ENCODE results near the gene TRIM64C. TPM values are rescaled to one million over a fixed set of nuclear protein-coding genes. Genes with fewer than 3 reads are reported as not detected.
"Not testable (repeated sequence)": the region's sequence is repeated elsewhere in the genome, so short reads cannot be mapped to it uniquely, and the experiment has no call there.

Gene TRIM64C, protein sequence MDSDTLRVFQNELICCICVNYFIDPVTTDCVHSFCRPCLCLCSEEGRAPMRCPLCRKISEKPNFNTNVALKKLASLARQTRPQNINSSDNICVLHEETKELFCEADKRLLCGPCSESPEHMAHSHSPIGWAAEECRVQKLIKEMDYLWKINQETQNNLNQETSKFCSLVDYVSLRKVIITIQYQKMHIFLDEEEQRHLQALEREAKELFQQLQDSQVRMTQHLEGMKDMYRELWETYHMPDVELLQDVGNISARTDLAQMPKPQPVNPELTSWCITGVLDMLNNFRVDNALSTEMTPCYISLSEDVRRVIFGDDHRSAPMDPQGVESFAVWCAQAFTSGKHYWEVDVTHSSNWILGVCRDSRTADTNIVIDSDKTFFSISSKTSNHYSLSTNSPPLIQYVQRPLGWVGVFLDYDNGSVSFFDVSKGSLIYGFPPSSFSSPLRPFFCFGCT
- not detected for polyA plus RNA-seq
- long read RNA-seq, donor 1 = 0 reads
- long read RNA-seq, donor 2 = 0 reads
- long read RNA-seq, donor 3 = 0 reads
- long read RNA-seq, donor 4 = 0 reads
- long read RNA-seq, donor 5 = 0 reads
- long read RNA-seq, donor 6 = 0 reads
- long read RNA-seq, donor 7 = 0 reads
- long read RNA-seq, donor 8 = 0 reads
- long read RNA-seq, donor 9 = 0 reads
- long read RNA-seq, donor 10 = 0 reads

DNA sequence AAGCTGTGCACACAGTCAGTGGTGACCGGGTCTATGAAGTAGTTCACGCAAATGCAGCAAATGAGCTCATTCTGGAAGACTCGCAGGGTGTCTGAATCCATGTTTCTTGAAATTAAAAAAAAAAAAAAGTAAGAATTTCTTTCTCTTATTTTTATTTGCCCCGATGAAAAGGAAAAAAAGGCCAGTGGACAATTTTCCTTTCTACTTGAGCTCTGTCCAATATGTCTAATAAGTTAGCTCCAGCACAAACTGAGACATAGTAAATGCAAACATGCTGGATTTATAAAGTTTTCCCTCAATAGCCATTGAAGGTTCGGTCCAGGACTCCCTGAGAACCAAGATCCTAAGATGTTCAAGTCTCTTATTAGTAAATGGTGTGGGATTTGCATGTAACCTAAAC, at the start of gene TRIM64C:
Gene TRIM64C (minus strand): TSS at position 101 of the 400 bp plus-strand sequence. CDS start 0 bp downstream, at position 101.
- 78 to 84% (median 79%) methylated on average over 5 of the region's 5 CpGs for WGBS, 3 donors

DNA sequence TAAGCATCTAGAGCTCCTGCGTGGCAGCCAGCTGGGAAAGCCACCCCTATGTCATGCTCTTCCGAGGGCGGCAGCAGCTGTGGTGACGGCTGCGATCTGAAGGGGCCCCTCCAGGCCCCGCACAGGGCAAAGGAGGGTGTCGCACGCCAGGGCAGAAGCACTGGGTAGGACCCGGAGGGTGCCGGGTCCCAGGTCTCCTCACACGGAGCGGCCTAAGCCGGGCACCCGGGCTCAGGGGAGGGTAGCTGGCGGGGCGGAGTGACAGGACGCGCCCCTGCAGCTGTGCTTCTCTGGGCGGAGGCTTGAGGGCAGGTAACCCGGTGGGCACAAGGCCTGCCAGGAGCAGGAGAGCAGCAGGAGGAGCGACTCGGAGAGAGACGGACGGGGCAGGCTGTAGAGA, 43.4 kb upstream of the TRIM64C start:
- not testable (repeated sequence) for H3K4me1 ChIP-seq (ENCODE audit: control insufficient read depth in 3 of 3, insufficient read depth in 2 of 3, low read depth in 1 of 3, low read length in 2 of 3); H3K9me3 ChIP-seq (ENCODE audit: control insufficient read depth in 2 of 2, insufficient read depth in 1 of 2, low read depth in 1 of 2, low read length in 1 of 2); H3K27me3 ChIP-seq (ENCODE audit: control insufficient read depth in 3 of 3, insufficient read depth in 3 of 3, low read length in 3 of 3); H3K36me3 ChIP-seq (ENCODE audit: control insufficient read depth in 3 of 3, insufficient read depth in 2 of 3, low read depth in 1 of 3, low read length in 3 of 3); FAIRE-seq; H3K27ac ChIP-seq (ENCODE audit: low read depth in 1 of 3, low read length in 2 of 3); DNase-seq; H3K4me3 ChIP-seq (ENCODE audit: low read depth in 1 of 3, low read length in 3 of 3)
- 88 to 93% (median 89%) methylated on average over 16 to 24 of the region's 24 CpGs for WGBS, 3 donors

More for the DNA sequence above, at the start of gene TRIM64C:
- not testable (repeated sequence) for H3K27ac ChIP-seq (ENCODE audit: low read depth in 1 of 3, low read length in 2 of 3); DNase-seq; H3K36me3 ChIP-seq (ENCODE audit: control insufficient read depth in 3 of 3, insufficient read depth in 2 of 3, low read depth in 1 of 3, low read length in 3 of 3); H3K4me3 ChIP-seq (ENCODE audit: low read depth in 1 of 3, low read length in 3 of 3); H3K4me1 ChIP-seq (ENCODE audit: control insufficient read depth in 3 of 3, insufficient read depth in 2 of 3, low read depth in 1 of 3, low read length in 2 of 3); H3K27me3 ChIP-seq (ENCODE audit: control insufficient read depth in 3 of 3, insufficient read depth in 3 of 3, low read length in 3 of 3); H3K9me3 ChIP-seq (ENCODE audit: control insufficient read depth in 2 of 2, insufficient read depth in 1 of 2, low read depth in 1 of 2, low read length in 1 of 2)
- FAIRE-seq = peak; percentile 44

DNA sequence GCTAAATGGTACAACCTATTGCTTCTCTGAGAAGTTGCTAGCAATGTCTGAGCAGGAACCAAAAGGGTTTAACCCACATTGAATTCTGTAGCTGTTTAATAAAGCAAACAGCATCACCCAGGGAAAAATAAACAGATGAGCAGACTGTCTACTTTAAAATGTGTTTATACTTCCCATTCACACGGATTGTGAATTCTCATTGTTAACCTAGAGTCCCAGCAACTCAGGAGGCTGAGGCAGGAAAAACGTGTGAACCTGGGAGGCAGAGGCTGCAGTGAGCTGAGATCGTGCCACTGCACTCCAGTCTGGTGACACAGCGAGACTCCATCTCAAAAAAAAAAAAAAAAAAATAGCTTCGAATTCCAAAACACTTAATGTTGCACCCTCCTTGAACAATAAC, 11.0 kb upstream of the TRIM64C start:
- not testable (repeated sequence) for H3K4me3 ChIP-seq (ENCODE audit: low read depth in 1 of 3, low read length in 3 of 3); H3K4me1 ChIP-seq (ENCODE audit: control insufficient read depth in 3 of 3, insufficient read depth in 2 of 3, low read depth in 1 of 3, low read length in 2 of 3); H3K27me3 ChIP-seq (ENCODE audit: control insufficient read depth in 3 of 3, insufficient read depth in 3 of 3, low read length in 3 of 3); H3K27ac ChIP-seq (ENCODE audit: low read depth in 1 of 3, low read length in 2 of 3); H3K9me3 ChIP-seq (ENCODE audit: control insufficient read depth in 2 of 2, insufficient read depth in 1 of 2, low read depth in 1 of 2, low read length in 1 of 2); FAIRE-seq; DNase-seq; H3K36me3 ChIP-seq (ENCODE audit: control insufficient read depth in 3 of 3, insufficient read depth in 2 of 3, low read depth in 1 of 3, low read length in 3 of 3)
- WGBS, 3 donors = 63 to 76% (median 65%) methylated on average over 4 to 5 of the region's 5 CpGs

DNA sequence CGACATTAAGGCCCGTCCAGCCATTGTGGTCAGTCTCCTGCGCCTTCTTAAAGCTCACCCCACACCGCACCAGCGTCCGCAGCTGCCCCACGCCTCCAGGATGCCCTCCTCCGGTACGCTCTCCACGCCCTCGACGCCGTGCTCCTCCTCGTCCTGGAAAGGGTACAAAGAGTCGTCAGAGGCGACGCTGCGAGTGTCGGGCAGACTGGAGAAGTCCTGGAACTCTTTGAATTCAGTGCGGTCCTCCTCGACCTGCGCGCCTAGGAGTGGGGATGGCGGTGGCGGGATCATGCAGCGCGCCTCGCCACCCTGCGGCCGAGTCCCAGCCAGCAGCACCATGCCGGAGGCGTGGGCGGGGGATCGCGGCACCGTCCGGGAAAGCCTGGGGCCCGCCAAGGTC, 9.1 kb downstream of the TRIM64C start:
- not testable (repeated sequence) for DNase-seq; H3K9me3 ChIP-seq (ENCODE audit: control insufficient read depth in 2 of 2, insufficient read depth in 1 of 2, low read depth in 1 of 2, low read length in 1 of 2); FAIRE-seq; H3K4me1 ChIP-seq (ENCODE audit: control insufficient read depth in 3 of 3, insufficient read depth in 2 of 3, low read depth in 1 of 3, low read length in 2 of 3); H3K4me3 ChIP-seq (ENCODE audit: low read depth in 1 of 3, low read length in 3 of 3); H3K27ac ChIP-seq (ENCODE audit: low read depth in 1 of 3, low read length in 2 of 3); H3K27me3 ChIP-seq (ENCODE audit: control insufficient read depth in 3 of 3, insufficient read depth in 3 of 3, low read length in 3 of 3); H3K36me3 ChIP-seq (ENCODE audit: control insufficient read depth in 3 of 3, insufficient read depth in 2 of 3, low read depth in 1 of 3, low read length in 3 of 3)
- 63 to 78% (median 77%) methylated on average over 22 to 38 of the region's 38 CpGs for WGBS, 3 donors

DNA sequence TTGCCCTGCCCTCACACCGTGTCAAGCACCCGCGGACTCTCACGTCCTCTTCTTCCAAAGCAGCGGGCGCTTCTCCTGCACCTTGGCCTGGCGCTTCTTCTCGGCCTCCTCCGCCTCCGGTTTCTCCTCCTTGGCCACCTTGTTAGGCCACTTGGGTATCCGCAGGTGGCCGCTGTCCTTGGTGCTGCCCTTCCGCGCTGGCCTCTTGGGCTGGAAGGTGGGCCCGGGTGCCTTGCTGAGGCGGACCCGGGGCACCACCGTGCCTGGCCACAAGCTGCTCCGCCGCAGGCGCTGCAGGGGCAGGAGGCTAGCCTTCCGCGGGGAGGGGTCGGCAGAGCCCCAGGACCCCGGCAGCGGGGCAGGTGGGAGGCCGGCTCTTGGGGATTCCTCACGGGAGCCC, 10.7 kb downstream of the TRIM64C start:
- not testable (repeated sequence) for H3K36me3 ChIP-seq (ENCODE audit: control insufficient read depth in 3 of 3, insufficient read depth in 2 of 3, low read depth in 1 of 3, low read length in 3 of 3); H3K27ac ChIP-seq (ENCODE audit: low read depth in 1 of 3, low read length in 2 of 3); H3K4me1 ChIP-seq (ENCODE audit: control insufficient read depth in 3 of 3, insufficient read depth in 2 of 3, low read depth in 1 of 3, low read length in 2 of 3); H3K4me3 ChIP-seq (ENCODE audit: low read depth in 1 of 3, low read length in 3 of 3); H3K9me3 ChIP-seq (ENCODE audit: control insufficient read depth in 2 of 2, insufficient read depth in 1 of 2, low read depth in 1 of 2, low read length in 1 of 2); FAIRE-seq; H3K27me3 ChIP-seq (ENCODE audit: control insufficient read depth in 3 of 3, insufficient read depth in 3 of 3, low read length in 3 of 3); DNase-seq
- 51 to 72% (median 60%) methylated on average over 15 to 28 of the region's 28 CpGs for WGBS, 3 donors

DNA sequence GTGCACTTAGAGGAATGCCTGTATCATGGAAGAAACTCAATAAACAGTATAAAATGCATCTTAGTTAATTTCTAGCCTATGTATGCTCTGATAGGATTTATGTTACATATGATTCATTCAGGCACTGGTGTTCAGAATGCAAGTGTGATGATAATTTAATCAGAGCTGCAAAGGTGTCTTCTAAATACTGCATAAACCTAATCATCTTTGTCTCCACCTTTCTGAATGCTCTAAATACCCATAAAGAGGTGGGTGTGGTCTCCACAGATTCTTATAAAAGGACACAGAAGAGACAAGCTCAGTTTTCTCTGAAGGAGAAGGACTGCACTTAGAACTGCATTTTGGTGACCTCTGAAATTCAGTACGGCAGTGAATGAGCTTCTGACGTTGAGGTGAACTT, 30.4 kb downstream of the TRIM64C start, which contains the start of gene TRIM49B:
Gene TRIM49B (plus strand): TSS at position 301 of the 400 bp plus-strand sequence. CDS start 2,777 bp downstream, outside the sequence.
- not testable (repeated sequence) for DNase-seq; H3K4me3 ChIP-seq (ENCODE audit: low read depth in 1 of 3, low read length in 3 of 3); H3K36me3 ChIP-seq (ENCODE audit: control insufficient read depth in 3 of 3, insufficient read depth in 2 of 3, low read depth in 1 of 3, low read length in 3 of 3); FAIRE-seq; H3K27me3 ChIP-seq (ENCODE audit: control insufficient read depth in 3 of 3, insufficient read depth in 3 of 3, low read length in 3 of 3); H3K27ac ChIP-seq (ENCODE audit: low read depth in 1 of 3, low read length in 2 of 3); H3K4me1 ChIP-seq (ENCODE audit: control insufficient read depth in 3 of 3, insufficient read depth in 2 of 3, low read depth in 1 of 3, low read length in 2 of 3); H3K9me3 ChIP-seq (ENCODE audit: control insufficient read depth in 2 of 2, insufficient read depth in 1 of 2, low read depth in 1 of 2, low read length in 1 of 2)
- 28 to 35% (median 34%) methylated on average over 2 of the region's 2 CpGs for WGBS, 3 donors

Other genes starting within 250 kb of the TRIM64C start
- gene TRIM51G, start 75.2 kb downstream of the TRIM64C start, polyA plus RNA-seq = not detected
- gene TRIM49B, start 30.3 kb downstream of the TRIM64C start, polyA plus RNA-seq = not detected
- 100 to 1,000 TPM in 3 of 4 donors, 10 to 100 TPM in 1; 69.8 to 433 (median 337) TPM for gene FOLH1, start 149.5 kb upstream of the TRIM64C start, polyA plus RNA-seq